LNCaP clone FGC (cell line): ENCODE measurements around the gene TMC1.
"Not testable (repeated sequence)": the region's sequence is repeated elsewhere in the genome, so short reads cannot be mapped to it uniquely, and the experiment has no call there.

Experiments
- DNase-seq: peaks from one replicate; pipeline ENCODE4 v3.0.0-alpha.2; 2011; ENCODE audit warnings: low read depth
- H3K4me3 ChIP-seq: 2 replicates; pipeline ENCODE4 v1.5.1; 2011; ENCODE audit warnings: mild to moderate bottlenecking, low read depth, low read length, control low read depth
- CTCF ChIP-seq: IDR thresholded peaks from 2 replicates; pipeline ENCODE4 v1.5.1; 2012; ENCODE audit warnings: mild to moderate bottlenecking; ENCODE audit not compliant: control insufficient read depth, insufficient read depth; ENCODE audit errors: extremely low read depth

TMC1 gene

GRCh38 chr9:72843520-72844439, 322.4 kb downstream of the TMC1 start:
- no peak overlapping the region for H3K4me3 ChIP-seq
- DNase-seq: no peak
- TF ChIP-seq CTCF: no peak

GRCh38 chr9:72844440-72844768, 323.0 kb downstream of the TMC1 start:
- no peak for TF ChIP-seq CTCF
- DNase-seq: no peak
- no peak overlapping the region for H3K4me3 ChIP-seq

- not testable (repeated sequence) for H3K4me3 ChIP-seq, DNase-seq
Observed at GRCh38 chr9:72845052-72845451, 323.6 kb downstream of the TMC1 start.

GRCh38 chr9:72850209-72850608, 328.8 kb downstream of the TMC1 start:
- H3K4me3 ChIP-seq, DNase-seq: not testable (repeated sequence)

GRCh38 chr9:72855321-72855720, 333.9 kb downstream of the TMC1 start:
- H3K4me3 ChIP-seq: no peak overlapping the region
- TF ChIP-seq CTCF: no peak
- no peak for DNase-seq

- TF ChIP-seq CTCF: no peak
- H3K4me3 ChIP-seq: no peak overlapping the region
- no peak for DNase-seq
Observed at GRCh38 chr9:72855890-72856523, 334.6 kb downstream of the TMC1 start.

GRCh38 chr9:72856972-72857623, 335.7 kb downstream of the TMC1 start:
- no peak overlapping the region for H3K4me3 ChIP-seq
- TF ChIP-seq CTCF: peak; percentile 71
- DNase-seq: peak; percentile 33
